OCI-LY3 (cell line): ENCODE measurements around the gene WDR72.

ENCODE experiments used
- H2AFZ ChIP-seq: fragments of 200-600, 300-600 bp; shearing (Covaris generic); 2 replicates; pipeline ENCODE4 v1.6.0; 2014; ENCODE audit warnings: antibody characterized with exemption, low read depth, low read length
- H3K27ac ChIP-seq: fragments of 200-600, 300-600 bp; sonication (generic); 2 replicates; pipeline ENCODE4 v1.5.1; 2014; ENCODE audit warnings: mild to moderate bottlenecking, low read length, moderate library complexity, mixed read lengths
- H3K27me3 ChIP-seq: fragments of 200-600, 300-600 bp; sonication (generic); 2 replicates; pipeline ENCODE4 v1.6.1; 2014; ENCODE audit warnings: low read depth, low read length, mixed read lengths
- H3K36me3 ChIP-seq: fragments of 200-600, 300-600 bp; sonication (generic); replicated peaks from 2 replicates; pipeline ENCODE3; 2014; ENCODE audit warnings: low read depth, low read length, mixed read lengths
- H3K4me1 ChIP-seq: fragments of 300-600, 200-600 bp; sonication (generic); 2 replicates; pipeline ENCODE4 v1.6.1; 2014; ENCODE audit warnings: low read length, mixed read lengths
- H3K4me2 ChIP-seq: fragments of 200-600, 300-600 bp; sonication (generic); 2 replicates; pipeline ENCODE4 v1.6.1; 2014; ENCODE audit warnings: low read length, mixed read lengths
- H3K4me3 ChIP-seq: fragments of 300-600, 200-600 bp; sonication (generic); 2 replicates; pipeline ENCODE4 v1.5.1; 2014; ENCODE audit warnings: antibody characterized with exemption, mild to moderate bottlenecking, low read length, moderate library complexity
- H3K79me2 ChIP-seq: fragments of 300-600, 200-600 bp; shearing (Covaris generic); 2 replicates; pipeline ENCODE4 v1.6.1; 2014; ENCODE audit warnings: mild to moderate bottlenecking, low read length, mixed read lengths
- H3K9ac ChIP-seq: fragments of 300-600, 200-600 bp; shearing (Covaris generic); 2 replicates; pipeline ENCODE4 v1.6.0; 2014; ENCODE audit warnings: mild to moderate bottlenecking, low read length, moderate library complexity
- H3K9me3 ChIP-seq: fragments of 200-600, 300-600 bp; shearing (Covaris generic); 2 replicates; pipeline ENCODE4 v1.6.1; 2014; ENCODE audit warnings: low read length, mixed read lengths; ENCODE audit not compliant: insufficient read depth
- H4K20me1 ChIP-seq: fragments of 200-600, 300-600 bp; sonication (generic); 2 replicates; pipeline ENCODE4 v1.6.1; 2016; ENCODE audit warnings: low read length, mixed read lengths; ENCODE audit not compliant: insufficient read depth
- EZH2phosphoT487 ChIP-seq: fragments of 200-600 bp; shearing (Covaris generic); IDR thresholded peaks from 2 replicates; pipeline ENCODE4 v1.6.1; 2018; ENCODE audit warnings: antibody characterized with exemption, mixed run types, low read depth
- TF ChIP-seq, protein P1 (sequence below): fragments of 200-600, 300-600 bp; sonication (generic); IDR thresholded peaks from 2 replicates; pipeline ENCODE4 v1.5.1; 2014; ENCODE audit warnings: antibody characterized with exemption, low read length, low read depth

Gene WDR72

GRCh38 chr15:53627279-53627678, 132.2 kb downstream of the WDR72 start:
- no peak overlapping the region for H2AFZ ChIP-seq
- TF ChIP-seq, protein P1, sequence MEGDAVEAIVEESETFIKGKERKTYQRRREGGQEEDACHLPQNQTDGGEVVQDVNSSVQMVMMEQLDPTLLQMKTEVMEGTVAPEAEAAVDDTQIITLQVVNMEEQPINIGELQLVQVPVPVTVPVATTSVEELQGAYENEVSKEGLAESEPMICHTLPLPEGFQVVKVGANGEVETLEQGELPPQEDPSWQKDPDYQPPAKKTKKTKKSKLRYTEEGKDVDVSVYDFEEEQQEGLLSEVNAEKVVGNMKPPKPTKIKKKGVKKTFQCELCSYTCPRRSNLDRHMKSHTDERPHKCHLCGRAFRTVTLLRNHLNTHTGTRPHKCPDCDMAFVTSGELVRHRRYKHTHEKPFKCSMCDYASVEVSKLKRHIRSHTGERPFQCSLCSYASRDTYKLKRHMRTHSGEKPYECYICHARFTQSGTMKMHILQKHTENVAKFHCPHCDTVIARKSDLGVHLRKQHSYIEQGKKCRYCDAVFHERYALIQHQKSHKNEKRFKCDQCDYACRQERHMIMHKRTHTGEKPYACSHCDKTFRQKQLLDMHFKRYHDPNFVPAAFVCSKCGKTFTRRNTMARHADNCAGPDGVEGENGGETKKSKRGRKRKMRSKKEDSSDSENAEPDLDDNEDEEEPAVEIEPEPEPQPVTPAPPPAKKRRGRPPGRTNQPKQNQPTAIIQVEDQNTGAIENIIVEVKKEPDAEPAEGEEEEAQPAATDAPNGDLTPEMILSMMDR = no peak
- no peak for TF ChIP-seq EZH2phosphoT487
- no peaks in the 10 kb centered on the region for H3K36me3 ChIP-seq
- H3K4me1 ChIP-seq = no peaks in the 10 kb centered on the region
- no peaks in the 10 kb centered on the region for H3K27me3 ChIP-seq
- no peaks in the 10 kb centered on the region for H3K9me3 ChIP-seq
- no peak overlapping the region for H3K4me3 ChIP-seq
- no peaks in the 10 kb centered on the region for H4K20me1 ChIP-seq
- H3K4me2 ChIP-seq = no peak overlapping the region
- no peaks in the 10 kb centered on the region for H3K79me2 ChIP-seq
- no peak overlapping the region for H3K9ac ChIP-seq
- H3K27ac ChIP-seq = no peak overlapping the region

DNA sequence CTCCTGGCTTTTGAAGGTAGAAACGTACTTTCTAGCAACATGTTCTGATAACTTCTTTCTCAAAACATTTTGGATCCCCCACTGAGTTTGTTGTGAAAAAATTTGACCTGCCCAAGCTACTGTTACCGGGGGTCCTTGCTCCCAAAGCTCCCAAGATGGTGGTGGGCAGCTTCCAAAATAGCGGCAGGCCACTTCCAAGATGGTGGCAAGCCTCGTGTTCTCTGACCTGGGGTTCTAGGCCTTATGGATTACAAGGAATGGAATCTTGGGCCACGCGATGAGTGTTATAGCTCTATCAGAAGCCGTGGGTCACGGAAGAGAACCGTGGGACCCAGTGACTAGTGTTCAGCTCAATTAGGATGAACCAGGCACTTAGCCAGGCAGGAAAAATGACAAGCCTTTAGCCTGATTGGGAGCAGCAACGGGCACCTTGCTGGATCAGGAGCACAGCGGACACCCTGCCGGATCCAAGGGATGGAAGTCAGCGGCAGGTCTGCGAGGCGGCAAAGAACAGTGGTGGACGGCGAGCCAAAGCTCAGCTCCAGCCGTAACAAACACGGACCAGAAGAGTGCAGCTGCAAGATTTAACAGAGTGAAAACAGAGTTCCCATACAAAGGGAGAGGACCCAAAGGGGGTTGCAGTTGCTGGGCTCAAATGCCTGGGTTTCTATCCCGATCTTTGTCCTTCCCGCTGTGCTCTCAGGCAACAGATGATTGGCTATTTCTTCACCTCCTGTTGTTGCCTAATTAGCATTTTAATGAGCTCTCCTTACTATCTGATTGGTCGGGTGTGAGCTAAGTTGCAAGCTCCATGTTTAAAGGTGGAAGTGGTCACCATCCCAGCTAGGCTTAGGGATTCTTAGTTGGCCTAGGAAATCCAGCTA, 133.3 kb downstream of the WDR72 start:
- no peaks in the 10 kb centered on the region for H4K20me1 ChIP-seq
- H3K9ac ChIP-seq = no peak overlapping the region
- no peak overlapping the region for H3K4me3 ChIP-seq
- H3K27me3 ChIP-seq = no peaks in the 10 kb centered on the region
- H3K79me2 ChIP-seq = no peaks in the 10 kb centered on the region
- H2AFZ ChIP-seq = no peak overlapping the region
- no peaks in the 10 kb centered on the region for H3K36me3 ChIP-seq
- TF ChIP-seq, protein P1 = no peak
- no peak for TF ChIP-seq EZH2phosphoT487
- H3K4me1 ChIP-seq = no peaks in the 10 kb centered on the region
- H3K27ac ChIP-seq = no peak overlapping the region
- no peak overlapping the region for H3K4me2 ChIP-seq
- H3K9me3 ChIP-seq = no peaks in the 10 kb centered on the region

GRCh38 chr15:53625260-53625659, 134.2 kb downstream of the WDR72 start:
- H3K36me3 ChIP-seq = no peaks in the 10 kb centered on the region
- H3K27ac ChIP-seq = no peak overlapping the region
- no peak overlapping the region for H3K9ac ChIP-seq
- no peak overlapping the region for H3K4me2 ChIP-seq
- H3K4me1 ChIP-seq = no peaks in the 10 kb centered on the region
- no peaks in the 10 kb centered on the region for H3K79me2 ChIP-seq
- H3K27me3 ChIP-seq = no peaks in the 10 kb centered on the region
- no peak overlapping the region for H2AFZ ChIP-seq
- no peak overlapping the region for H3K4me3 ChIP-seq
- H3K9me3 ChIP-seq = no peaks in the 10 kb centered on the region
- no peak for TF ChIP-seq EZH2phosphoT487
- TF ChIP-seq, protein P1 = no peak
- no peaks in the 10 kb centered on the region for H4K20me1 ChIP-seq

- no peaks in the 10 kb centered on the region for H3K4me1 ChIP-seq
- no peaks in the 10 kb centered on the region for H3K9me3 ChIP-seq
- H3K4me2 ChIP-seq = no peak overlapping the region
- no peaks in the 10 kb centered on the region for H3K79me2 ChIP-seq
- TF ChIP-seq, protein P1 = no peak
- TF ChIP-seq EZH2phosphoT487 = no peak
- H3K4me3 ChIP-seq = no peak overlapping the region
- no peak overlapping the region for H2AFZ ChIP-seq
- no peaks in the 10 kb centered on the region for H4K20me1 ChIP-seq
- no peaks in the 10 kb centered on the region for H3K36me3 ChIP-seq
- H3K27ac ChIP-seq = no peak overlapping the region
- no peak overlapping the region for H3K9ac ChIP-seq
- H3K27me3 ChIP-seq = no peaks in the 10 kb centered on the region
These were observed 141.0 kb downstream of the WDR72 start for GRCh38 chr15:53618461-53618860.
